ENCODE measurements around the gene MPST.

The MPST gene

GRCh38 chr22:37043209-37043827, 23.8 kb downstream of the MPST start:
- peak overlapping the region; percentile 89 to 95 for H3K27ac ChIP-seq (ENCODE audit: low read depth in 2 of 2, low read length in 2 of 2)
- H3K4me3 ChIP-seq (ENCODE audit: low read length in 2 of 2): peak overlapping the region; percentile 48 to 53
- H3K4me1 ChIP-seq (ENCODE audit: control insufficient read depth in 2 of 2, insufficient read depth in 2 of 2, low read length in 2 of 2): peaks cover 28 to 37% of the 10 kb centered on the region in 2 donors
- no peaks in the 10 kb centered on the region for H3K36me3 ChIP-seq (ENCODE audit: control insufficient read depth in 2 of 2, insufficient read depth in 2 of 2, low read length in 2 of 2)
- H3K9me3 ChIP-seq (ENCODE audit: control insufficient read depth in 2 of 2, low read length in 2 of 2): no peaks in the 10 kb centered on the region
- no peaks in the 10 kb centered on the region for H3K27me3 ChIP-seq (ENCODE audit: control insufficient read depth in 2 of 2, insufficient read depth in 2 of 2, low read length in 2 of 2)
- peak overlapping the region; percentile 77 to 78 for H3K9ac ChIP-seq (ENCODE audit: low read depth in 1 of 2, low read length in 2 of 2)

DNA sequence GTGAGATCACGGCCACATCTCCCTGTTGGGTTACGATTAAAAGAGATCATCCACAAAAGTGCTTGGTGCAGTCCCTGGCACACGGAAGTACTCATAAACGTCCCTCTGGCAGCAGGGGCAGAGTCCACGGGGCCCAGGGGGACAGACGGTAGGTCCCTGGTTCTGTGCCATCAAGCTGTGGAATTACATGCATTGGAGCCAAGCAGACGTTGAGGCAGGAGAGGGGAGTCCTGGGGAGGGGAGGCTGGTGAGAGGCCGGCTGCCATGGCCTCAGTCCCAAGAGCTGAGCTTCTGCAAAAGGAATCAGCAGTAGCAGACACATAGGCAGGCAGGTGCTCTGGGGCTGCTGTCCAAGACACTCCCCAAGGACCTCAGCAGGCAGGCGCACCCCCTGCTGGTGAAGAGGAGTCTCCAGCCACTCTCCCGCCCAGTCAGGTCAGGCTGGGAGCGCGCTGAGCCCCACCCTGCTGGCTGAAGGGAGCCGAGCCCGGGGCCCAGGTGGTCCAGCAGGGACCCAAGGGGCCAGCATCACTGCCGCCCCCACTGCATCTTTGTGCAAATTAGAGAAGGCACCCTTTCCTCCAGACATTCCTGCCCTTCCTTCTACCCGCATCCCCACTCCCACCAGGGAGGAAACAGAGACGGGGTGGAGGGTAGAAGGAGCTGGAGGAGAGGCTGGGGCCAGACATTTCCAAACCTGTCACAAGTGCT, 24.4 kb downstream of the MPST start:
- Histone ChIP-seq H3K27ac (ENCODE audit: low read depth in 2 of 2, low read length in 2 of 2) (peak overlapping the region; percentile 89 to 95), H3K4me1 (ENCODE audit: control insufficient read depth in 2 of 2, insufficient read depth in 2 of 2, low read length in 2 of 2) (peaks cover 28 to 37% of the 10 kb centered on the region in 2 donors), H3K36me3 (ENCODE audit: control insufficient read depth in 2 of 2, insufficient read depth in 2 of 2, low read length in 2 of 2) (no peaks in the 10 kb centered on the region), H3K4me3 (ENCODE audit: low read length in 2 of 2) (peak overlapping the region; percentile 48 to 53), H3K27me3 (ENCODE audit: control insufficient read depth in 2 of 2, insufficient read depth in 2 of 2, low read length in 2 of 2) (no peaks in the 10 kb centered on the region), H3K9me3 (ENCODE audit: control insufficient read depth in 2 of 2, low read length in 2 of 2) (no peaks in the 10 kb centered on the region), H3K9ac (ENCODE audit: low read depth in 1 of 2, low read length in 2 of 2) (peak overlapping the region; percentile 77 to 78)

GRCh38 chr22:37044634-37045625, 25.4 kb downstream of the MPST start:
- H3K4me3 ChIP-seq (ENCODE audit: low read length in 2 of 2): no peak overlapping the region
- peak overlapping the region; percentile 24 to 78 for H3K9ac ChIP-seq (ENCODE audit: low read depth in 1 of 2, low read length in 2 of 2)
- peaks cover 28 to 37% of the 10 kb centered on the region in 2 donors for H3K4me1 ChIP-seq (ENCODE audit: control insufficient read depth in 2 of 2, insufficient read depth in 2 of 2, low read length in 2 of 2)
- H3K36me3 ChIP-seq (ENCODE audit: control insufficient read depth in 2 of 2, insufficient read depth in 2 of 2, low read length in 2 of 2): no peaks in the 10 kb centered on the region
- H3K9me3 ChIP-seq (ENCODE audit: control insufficient read depth in 2 of 2, low read length in 2 of 2): no peaks in the 10 kb centered on the region
- no peaks in the 10 kb centered on the region for H3K27me3 ChIP-seq (ENCODE audit: control insufficient read depth in 2 of 2, insufficient read depth in 2 of 2, low read length in 2 of 2)
- peak overlapping the region; percentile 89 to 95 for H3K27ac ChIP-seq (ENCODE audit: low read depth in 2 of 2, low read length in 2 of 2)

GRCh38 chr22:37045958-37046357, 26.4 kb downstream of the MPST start:
- no peak overlapping the region for H3K4me3 ChIP-seq (ENCODE audit: low read length in 2 of 2)
- no peaks in the 10 kb centered on the region for H3K27me3 ChIP-seq (ENCODE audit: control insufficient read depth in 2 of 2, insufficient read depth in 2 of 2, low read length in 2 of 2)
- no peaks in the 10 kb centered on the region for H3K9me3 ChIP-seq (ENCODE audit: control insufficient read depth in 2 of 2, low read length in 2 of 2)
- H3K9ac ChIP-seq (ENCODE audit: low read depth in 1 of 2, low read length in 2 of 2): no peak overlapping the region
- H3K27ac ChIP-seq (ENCODE audit: low read depth in 2 of 2, low read length in 2 of 2): no peak overlapping the region
- peaks cover 33 to 38% of the 10 kb centered on the region in 2 donors for H3K4me1 ChIP-seq (ENCODE audit: control insufficient read depth in 2 of 2, insufficient read depth in 2 of 2, low read length in 2 of 2)
- H3K36me3 ChIP-seq (ENCODE audit: control insufficient read depth in 2 of 2, insufficient read depth in 2 of 2, low read length in 2 of 2): no peaks in the 10 kb centered on the region

DNA sequence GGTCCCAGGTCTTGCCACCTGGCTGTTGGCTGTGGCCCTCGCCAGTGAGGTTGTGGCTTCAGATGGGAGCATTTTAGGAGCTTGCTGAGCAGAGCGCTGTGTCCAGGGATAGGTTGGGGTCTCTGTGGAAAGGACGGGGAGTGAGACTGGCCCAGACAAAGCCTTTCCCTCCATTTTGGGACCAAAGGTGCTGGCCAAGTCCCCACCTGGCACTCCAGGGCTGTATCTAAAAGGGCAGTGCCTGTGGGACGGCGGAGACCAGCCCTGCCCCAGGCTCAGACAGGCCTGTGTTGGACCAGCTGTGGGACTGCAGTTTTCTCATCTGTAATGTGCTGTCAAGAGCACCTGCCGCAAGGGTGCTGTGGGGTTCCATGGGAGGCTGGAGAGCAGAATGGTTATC, 27.0 kb downstream of the MPST start:
- no peaks in the 10 kb centered on the region for H3K9me3 ChIP-seq (ENCODE audit: control insufficient read depth in 2 of 2, low read length in 2 of 2)
- H3K36me3 ChIP-seq (ENCODE audit: control insufficient read depth in 2 of 2, insufficient read depth in 2 of 2, low read length in 2 of 2): no peaks in the 10 kb centered on the region
- no peak overlapping the region for H3K4me3 ChIP-seq (ENCODE audit: low read length in 2 of 2)
- peaks cover 34 to 36% of the 10 kb centered on the region in 2 donors for H3K4me1 ChIP-seq (ENCODE audit: control insufficient read depth in 2 of 2, insufficient read depth in 2 of 2, low read length in 2 of 2)
- no peak overlapping the region for H3K9ac ChIP-seq (ENCODE audit: low read depth in 1 of 2, low read length in 2 of 2)
- H3K27me3 ChIP-seq (ENCODE audit: control insufficient read depth in 2 of 2, insufficient read depth in 2 of 2, low read length in 2 of 2): no peaks in the 10 kb centered on the region
- H3K27ac ChIP-seq (ENCODE audit: low read depth in 2 of 2, low read length in 2 of 2): no peak overlapping the region

GRCh38 chr22:37047006-37047405, 27.5 kb downstream of the MPST start:
- Histone ChIP-seq H3K4me1 (ENCODE audit: control insufficient read depth in 2 of 2, insufficient read depth in 2 of 2, low read length in 2 of 2) (peaks cover 34 to 40% of the 10 kb centered on the region in 2 donors), H3K27me3 (ENCODE audit: control insufficient read depth in 2 of 2, insufficient read depth in 2 of 2, low read length in 2 of 2) (no peaks in the 10 kb centered on the region), H3K36me3 (ENCODE audit: control insufficient read depth in 2 of 2, insufficient read depth in 2 of 2, low read length in 2 of 2) (no peaks in the 10 kb centered on the region), H3K9ac (ENCODE audit: low read depth in 1 of 2, low read length in 2 of 2) (no peak overlapping the region), H3K9me3 (ENCODE audit: control insufficient read depth in 2 of 2, low read length in 2 of 2) (no peaks in the 10 kb centered on the region), H3K4me3 (ENCODE audit: low read length in 2 of 2) (no peak overlapping the region), H3K27ac (ENCODE audit: low read depth in 2 of 2, low read length in 2 of 2) (no peak overlapping the region)

DNA sequence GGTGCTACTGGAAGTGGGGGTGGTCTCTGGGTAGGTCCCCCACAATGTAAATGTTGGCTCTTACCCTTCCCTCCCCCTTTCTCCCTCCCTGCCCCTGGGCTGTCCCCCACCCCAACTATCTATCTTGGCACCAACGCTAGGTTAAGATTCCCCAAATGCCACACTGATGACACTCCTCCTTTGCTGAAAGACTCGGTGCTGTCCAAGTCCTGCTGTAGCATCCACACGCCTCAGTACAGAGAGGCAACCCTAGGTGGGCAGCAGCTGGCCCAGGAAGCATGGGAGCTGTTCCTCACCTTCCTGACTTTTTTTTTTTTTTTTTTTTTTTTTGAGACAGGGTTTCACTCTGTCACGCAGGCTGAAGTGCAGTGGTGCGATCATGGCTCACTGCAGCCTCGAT, 28.6 kb downstream of the MPST start:
- Histone ChIP-seq H3K36me3 (ENCODE audit: control insufficient read depth in 2 of 2, insufficient read depth in 2 of 2, low read length in 2 of 2) (no peaks in the 10 kb centered on the region), H3K4me1 (ENCODE audit: control insufficient read depth in 2 of 2, insufficient read depth in 2 of 2, low read length in 2 of 2) (peaks cover 35 to 42% of the 10 kb centered on the region in 2 donors), H3K9me3 (ENCODE audit: control insufficient read depth in 2 of 2, low read length in 2 of 2) (no peaks in the 10 kb centered on the region), H3K27me3 (ENCODE audit: control insufficient read depth in 2 of 2, insufficient read depth in 2 of 2, low read length in 2 of 2) (no peaks in the 10 kb centered on the region), H3K9ac (ENCODE audit: low read depth in 1 of 2, low read length in 2 of 2) (no peak overlapping the region), H3K4me3 (ENCODE audit: low read length in 2 of 2) (no peak overlapping the region), H3K27ac (ENCODE audit: low read depth in 2 of 2, low read length in 2 of 2) (no peak overlapping the region)

DNA sequence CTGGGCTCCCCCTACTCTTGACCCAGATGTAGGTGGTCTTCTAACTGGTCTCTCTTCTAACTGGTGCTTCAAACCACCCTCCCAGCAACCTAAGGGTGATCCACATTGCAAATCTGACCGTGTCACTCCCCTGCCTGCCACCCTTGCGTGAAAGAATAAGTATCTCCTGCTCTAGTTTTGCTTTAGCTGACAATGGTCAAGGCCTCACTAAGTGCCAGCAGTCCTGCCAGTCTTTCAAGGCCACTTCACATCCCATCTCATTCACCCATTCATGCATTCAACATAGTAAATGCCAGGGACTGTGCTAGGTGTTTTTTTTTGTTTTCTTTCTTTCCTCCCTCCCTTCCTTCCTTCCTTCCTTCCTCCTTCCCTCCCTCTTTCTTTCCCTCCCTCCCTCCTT, 29.7 kb downstream of the MPST start:
- H3K4me1 ChIP-seq (ENCODE audit: control insufficient read depth in 2 of 2, insufficient read depth in 2 of 2, low read length in 2 of 2): peaks cover 36 to 41% of the 10 kb centered on the region in 2 donors
- H3K4me3 ChIP-seq (ENCODE audit: low read length in 2 of 2): no peak overlapping the region
- H3K27ac ChIP-seq (ENCODE audit: low read depth in 2 of 2, low read length in 2 of 2): no peak overlapping the region
- H3K36me3 ChIP-seq (ENCODE audit: control insufficient read depth in 2 of 2, insufficient read depth in 2 of 2, low read length in 2 of 2): no peaks in the 10 kb centered on the region
- H3K9ac ChIP-seq (ENCODE audit: low read depth in 1 of 2, low read length in 2 of 2): no peak overlapping the region
- H3K27me3 ChIP-seq (ENCODE audit: control insufficient read depth in 2 of 2, insufficient read depth in 2 of 2, low read length in 2 of 2): no peaks in the 10 kb centered on the region
- H3K9me3 ChIP-seq (ENCODE audit: control insufficient read depth in 2 of 2, low read length in 2 of 2): no peaks in the 10 kb centered on the region

- Histone ChIP-seq H3K27ac (ENCODE audit: low read depth in 2 of 2, low read length in 2 of 2) (peak overlapping the region; percentile 83 to 89), H3K27me3 (ENCODE audit: control insufficient read depth in 2 of 2, insufficient read depth in 2 of 2, low read length in 2 of 2) (no peaks in the 10 kb centered on the region), H3K4me1 (ENCODE audit: control insufficient read depth in 2 of 2, insufficient read depth in 2 of 2, low read length in 2 of 2) (peaks cover 26 to 29% of the 10 kb centered on the region in 2 donors), H3K36me3 (ENCODE audit: control insufficient read depth in 2 of 2, insufficient read depth in 2 of 2, low read length in 2 of 2) (no peaks in the 10 kb centered on the region), H3K9ac (ENCODE audit: low read depth in 1 of 2, low read length in 2 of 2) (peak overlapping the region; percentile 18 to 44), H3K4me3 (ENCODE audit: low read length in 2 of 2) (peak overlapping the region in 1 of 2 donors; percentile 1), H3K9me3 (ENCODE audit: control insufficient read depth in 2 of 2, low read length in 2 of 2) (no peaks in the 10 kb centered on the region)
Measured at GRCh38 chr22:37050913-37051312, 31.4 kb downstream of the MPST start.
